Hepatocyte (in vitro differentiated cells): ENCODE measurements around the gene SESN3.

Source experiments
- CTCF ChIP-seq: fragments of 200-600 bp; sonication (generic); IDR thresholded peaks from 2 replicates; pipeline ENCODE4 v1.5.1; 2016; ENCODE audit warnings: antibody characterized with exemption, mild to moderate bottlenecking; ENCODE audit not compliant: poor library complexity
- EZH2 ChIP-seq: fragments of 200-600 bp; sonication (generic); IDR thresholded peaks from 2 replicates; pipeline ENCODE4 v1.6.1; 2016; ENCODE audit warnings: antibody characterized with exemption, mild to moderate bottlenecking, borderline replicate concordance
- EZH2phosphoT487 ChIP-seq: fragments of 200-600 bp; sonication (generic); IDR thresholded peaks from one replicate; pipeline ENCODE4 v1.6.1; 2018; ENCODE audit warnings: antibody characterized with exemption, mild to moderate bottlenecking, low read depth, moderate library complexity; ENCODE audit not compliant: unreplicated experiment, severe bottlenecking

GRCh38 chr11:95134491-95134890 lies 96.5 kb downstream of the SESN3 start:
- TF ChIP-seq CTCF, result no peak
- no peak for TF ChIP-seq EZH2
- no peak for TF ChIP-seq EZH2phosphoT487
